C4-2B (cell line): ENCODE results near the gene PTDSS2.
"Not testable (repeated sequence)": the region's sequence is repeated elsewhere in the genome, so short reads cannot be mapped to it uniquely, and the experiment has no call there.

Source experiments
- H3K27ac ChIP-seq: fragments of 450-650 bp; 2 replicates; pipeline ENCODE4 v1.5.1; 2017
- CTCF ChIP-seq: fragments of 450-650 bp; conservative IDR thresholded peaks from 2 replicates; pipeline ENCODE4 v1.5.1; 2017; ENCODE audit warnings: mild to moderate bottlenecking
- ZFX ChIP-seq: fragments of 450-650 bp; IDR thresholded peaks from 2 replicates; pipeline ENCODE4 v1.6.1; 2017

The PTDSS2 gene

GRCh38 chr11:405954-406795 lies 43.9 kb upstream of the PTDSS2 start:
- TF ChIP-seq ZFX (no peak), CTCF (no peak)
- peak overlapping the region; percentile 59 for H3K27ac ChIP-seq

GRCh38 chr11:406796-407650 lies 43.1 kb upstream of the PTDSS2 start:
- TF ChIP-seq CTCF (no peak), ZFX (peak; percentile 50; the same call in 1 of the 2 replicates)
- H3K27ac ChIP-seq, result peak overlapping the region; percentile 59

GRCh38 chr11:407651-408123 lies 42.4 kb upstream of the PTDSS2 start:
- TF ChIP-seq ZFX (no peak), CTCF (no peak)
- no peak overlapping the region for H3K27ac ChIP-seq

GRCh38 chr11:408154-409007 lies 41.7 kb upstream of the PTDSS2 start:
- H3K27ac ChIP-seq, result no peak overlapping the region
- no peak for TF ChIP-seq ZFX
- TF ChIP-seq CTCF, result no peak

GRCh38 chr11:409008-409599 lies 41.0 kb upstream of the PTDSS2 start:
- TF ChIP-seq CTCF (no peak), ZFX (no peak)

GRCh38 chr11:409600-410483 lies 40.2 kb upstream of the PTDSS2 start:
- H3K27ac ChIP-seq, result peak overlapping the region; percentile 27
- TF ChIP-seq ZFX (no peak), CTCF (no peak)

More at GRCh38 chr11:409008-409599, 41.0 kb upstream of the PTDSS2 start:
- H3K27ac ChIP-seq, result peak overlapping the region; percentile 27; the same call in 1 of the 2 replicates

GRCh38 chr11:410711-411110 lies 39.4 kb upstream of the PTDSS2 start:
- not testable (repeated sequence) for H3K27ac ChIP-seq

- not testable (repeated sequence) for H3K27ac ChIP-seq
Measured at GRCh38 chr11:411520-411919, 38.6 kb upstream of the PTDSS2 start.
